Ovary (tissue), 9 donors: Measurements from ENCODE around the gene CROCC2. TPM values are rescaled to one million over a fixed set of nuclear protein-coding genes. Genes with fewer than 3 reads are reported as not detected.

ENCODE experiments used
- DNase-seq, 5 donors: peaks; one replicate each; pipeline ENCODE4 v3.0.0-alpha.2; 2019 to 2020
- H3K27ac ChIP-seq, 2 donors: fragments of 200-600 bp; one replicate each; pipeline versions ENCODE4 v1.5.1 to v1.8.0; 2019 to 2022
- H3K27me3 ChIP-seq: fragments of 200-600 bp; one replicate; pipeline ENCODE4 v1.8.0; 2022
- H3K36me3 ChIP-seq: fragments of 200-600 bp; sonication (generic); one replicate; pipeline ENCODE4 v1.5.1; 2019
- H3K4me1 ChIP-seq: one replicate; pipeline ENCODE4 v1.8.1; 2013; ENCODE audit warnings: mild to moderate bottlenecking, moderate library complexity; ENCODE audit not compliant: insufficient read depth
- H3K4me3 ChIP-seq: fragments of 200-600 bp; sonication (generic); one replicate; pipeline ENCODE4 v1.5.1; 2017
- H3K9me3 ChIP-seq, 2 donors: fragments of 200-600 bp in 1 of 2; sonication (generic) in 1 of 2; one replicate each; pipeline versions ENCODE4 v1.5.1 to v1.8.1; 2013 to 2019; ENCODE audit warnings: mild to moderate bottlenecking in 1 of 2, moderate library complexity in 1 of 2
- CTCF ChIP-seq, 3 donors: fragments of 450-650 bp in 2 of 3; fragments of 200-600 bp in 1 of 3; IDR thresholded peaks; one replicate each; pipeline versions ENCODE4 v1.5.1 to v1.8.0; 2016 to 2022; ENCODE audit warnings: antibody characterized with exemption in 3 of 3, mild to moderate bottlenecking in 1 of 3
- EP300 ChIP-seq: sonication (generic); formaldehyde crosslinking; IDR thresholded peaks from one replicate; pipeline ENCODE4 v1.6.1; 2017; ENCODE audit warnings: antibody characterized with exemption
- POLR2A ChIP-seq: fragments of 450-650 bp; IDR thresholded peaks from one replicate; pipeline ENCODE4 v1.6.1; 2017; ENCODE audit warnings: antibody characterized with exemption, mild to moderate bottlenecking, moderate library complexity
- WGBS, 3 donors: extraction: QIAGEN DNeasy Blood & Tissue Kit in 1 of 3; methylation state at CpG; one replicate each; pipeline versions ENCODE4 v1.1.5 to v1.1.7; 2013 to 2017; 5-methylcytosine and 5-hydroxymethylcytosine counted together
- intact Hi-C, 4 donors: fragments of 100-400 bp; cut with DNase I; formaldehyde crosslinking; loops; one replicate each; pipeline versions ENCODE4 v1.11.0 to v1.15.1; 2022 to 2023
- polyA plus RNA-seq, 2 donors: library from polyadenylated mRNA; stranded (reverse); fragments of 200-250 nt in 1 of 2; fragments of 350-450 nt in 1 of 2; fragmentation: Illumina TruSeq in 1 of 2; extraction: RNeasy Lipid Tissue Mini Kit (QIAGEN cat#74804) in 1 of 2; gene quantifications; one replicate each; pipeline ENCODE4 v1.2.3, GENCODE V29; 2013 to 2014
- total RNA-seq, 7 donors: library from RNA; depleted of rRNA in 2 of 7; stranded (reverse); fragments of >200 nt in 2 of 7; fragmentation: NEBNext Ultra II Directional in 3 of 7; extraction: Animal tissue kit (Norgen Biotek cat#: 25700) in 3 of 7; gene quantifications; one replicate each; pipeline versions ENCODE4 v1.1.0 to v1.2.4, GENCODE V29; 2016 to 2023
- donor health status: DM: no; HTN: no; CAD: no; lungs with moderate emphysema.
- donor health status: DM: no; HTN: no; CAD: no.
- donor health status: Bipolar disorder and iron deficiency.
- donor health status: DM: yes; HTN: yes; CAD: no.
- donor health status: DM: no; HTN: no; CAD: no.
- donor health status: DM: yes; HTN: yes; CAD: no.

The CROCC2 gene
- total and polyA plus RNA-seq, 9 donors: 0.15 to 6.1 (median 1.5) TPM; not detected in 1

- intact Hi-C loops: no loop called here
- no peak overlapping the region for H3K27ac ChIP-seq
- H3K4me3 ChIP-seq: no peak overlapping the region
- DNase-seq: peak in 3 of 5 donors; percentile 15 to 32 (median 16)
- no peaks in the 10 kb centered on the region for H3K4me1 ChIP-seq
- TF ChIP-seq CTCF (IDR thresholded peaks at IDR 0.05): no peak
- no peak for TF ChIP-seq EP300
- no peak for TF ChIP-seq POLR2A
- WGBS, 3 donors: 93 to 95% (median 95%) methylated on average over 26 of the region's 26 CpGs
- no peaks in the 10 kb centered on the region for H3K9me3 ChIP-seq
- no peaks in the 10 kb centered on the region for H3K27me3 ChIP-seq
- no peaks in the 10 kb centered on the region for H3K36me3 ChIP-seq
Observed at GRCh38 chr2:241018051-241018891, 112.1 kb downstream of the CROCC2 start.

GRCh38 chr2:241019441-241020139 lies 113.5 kb downstream of the CROCC2 start:
- no peak for TF ChIP-seq EP300
- no peak for TF ChIP-seq CTCF (IDR thresholded peaks at IDR 0.05)
- no peak for TF ChIP-seq POLR2A
- 97 to 98% (median 98%) methylated on average over 20 of the region's 20 CpGs for WGBS, 3 donors
- peak in 2 of 5 donors; percentile 11 to 26 for DNase-seq
- Histone ChIP-seq H3K9me3 (no peaks in the 10 kb centered on the region), H3K27ac (no peak overlapping the region), H3K36me3 (no peaks in the 10 kb centered on the region), H3K27me3 (no peaks in the 10 kb centered on the region), H3K4me3 (no peak overlapping the region), H3K4me1 (no peaks in the 10 kb centered on the region)
- intact Hi-C loops: no loop called here

GRCh38 chr2:241020201-241020600 lies 114.1 kb downstream of the CROCC2 start:
- no peaks in the 10 kb centered on the region for H3K27me3 ChIP-seq
- no peak for TF ChIP-seq EP300
- TF ChIP-seq CTCF (IDR thresholded peaks at IDR 0.05): no peak
- no peak for TF ChIP-seq POLR2A
- no peaks in the 10 kb centered on the region for H3K9me3 ChIP-seq
- 95 to 99% (median 97%) methylated on average over 10 of the region's 10 CpGs for WGBS, 3 donors
- H3K36me3 ChIP-seq: no peaks in the 10 kb centered on the region
- no peak overlapping the region for H3K27ac ChIP-seq
- DNase-seq: peak in 1 of 5 donors; percentile 23
- H3K4me3 ChIP-seq: no peak overlapping the region
- intact Hi-C loops: no loop called here
- no peaks in the 10 kb centered on the region for H3K4me1 ChIP-seq

- intact Hi-C loops: no loop called here
- Histone ChIP-seq H3K27me3 (no peaks in the 10 kb centered on the region), H3K27ac (no peak overlapping the region), H3K36me3 (no peaks in the 10 kb centered on the region), H3K4me1 (no peaks in the 10 kb centered on the region), H3K9me3 (no peaks in the 10 kb centered on the region), H3K4me3 (no peak overlapping the region)
- TF ChIP-seq EP300 (no peak), CTCF (IDR thresholded peaks at IDR 0.05) (no peak), POLR2A (no peak)
- WGBS, 3 donors: 94 to 96% (median 95%) methylated on average over 8 of the region's 8 CpGs
- no peak for DNase-seq
Observed at GRCh38 chr2:241020629-241021190, 114.6 kb downstream of the CROCC2 start.
